Stomach (tissue), 4 donors: ENCODE results near the gene NUP210.

Source experiments
- EP300 ChIP-seq: sonication (generic); formaldehyde crosslinking; IDR thresholded peaks from one replicate; pipeline ENCODE4 v1.6.1; 2017; ENCODE audit warnings: antibody characterized with exemption
- POLR2A ChIP-seq, 4 donors: fragments of 450-650 bp; IDR thresholded peaks; one replicate each; pipeline ENCODE4 v1.6.1; 2016; ENCODE audit warnings: antibody characterized with exemption in 4 of 4, control low read depth in 2 of 4, mild to moderate bottlenecking in 1 of 4, moderate library complexity in 1 of 4
- POLR2AphosphoS5 ChIP-seq, 3 donors: sonication (generic); formaldehyde crosslinking; IDR thresholded peaks; one replicate each; pipeline ENCODE4 v1.6.1; 2016; ENCODE audit warnings: antibody characterized with exemption in 3 of 3
- TF ChIP-seq, protein P1 (sequence below), 7 experiments: fragments of 450-650 bp in 4 of 7; fragments of 200-600 bp in 3 of 7; sonication (generic) in 3 of 7; IDR thresholded peaks; one replicate each; pipeline ENCODE4 v1.5.1; 2016 to 2019; ENCODE audit warnings: antibody characterized with exemption in 7 of 7, control low read depth in 2 of 7, mild to moderate bottlenecking in 1 of 7

DNA sequence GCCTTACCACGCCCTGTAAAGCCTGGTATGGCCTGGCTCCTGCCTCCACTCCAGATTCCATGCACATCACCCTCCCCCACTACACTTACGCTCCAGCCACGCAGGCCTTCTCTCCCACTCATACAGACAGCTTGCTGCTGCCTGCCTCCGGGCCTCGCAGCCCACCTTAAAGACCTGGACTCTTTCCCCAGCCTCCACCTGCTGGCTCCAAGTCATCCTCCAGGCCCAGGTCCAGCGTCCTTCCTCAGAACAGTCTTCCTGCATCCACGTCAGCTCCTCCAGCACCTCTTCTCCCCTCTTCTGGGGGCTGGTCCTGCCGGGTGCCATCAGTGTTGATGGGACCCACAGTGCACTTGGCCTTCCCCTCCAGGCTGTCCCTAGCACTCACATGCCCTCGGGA lies 75.5 kb downstream of the NUP210 start:
- no peak for TF ChIP-seq POLR2A (IDR thresholded peaks at IDR 0.05)
- TF ChIP-seq EP300, result no peak
- TF ChIP-seq, protein P1, sequence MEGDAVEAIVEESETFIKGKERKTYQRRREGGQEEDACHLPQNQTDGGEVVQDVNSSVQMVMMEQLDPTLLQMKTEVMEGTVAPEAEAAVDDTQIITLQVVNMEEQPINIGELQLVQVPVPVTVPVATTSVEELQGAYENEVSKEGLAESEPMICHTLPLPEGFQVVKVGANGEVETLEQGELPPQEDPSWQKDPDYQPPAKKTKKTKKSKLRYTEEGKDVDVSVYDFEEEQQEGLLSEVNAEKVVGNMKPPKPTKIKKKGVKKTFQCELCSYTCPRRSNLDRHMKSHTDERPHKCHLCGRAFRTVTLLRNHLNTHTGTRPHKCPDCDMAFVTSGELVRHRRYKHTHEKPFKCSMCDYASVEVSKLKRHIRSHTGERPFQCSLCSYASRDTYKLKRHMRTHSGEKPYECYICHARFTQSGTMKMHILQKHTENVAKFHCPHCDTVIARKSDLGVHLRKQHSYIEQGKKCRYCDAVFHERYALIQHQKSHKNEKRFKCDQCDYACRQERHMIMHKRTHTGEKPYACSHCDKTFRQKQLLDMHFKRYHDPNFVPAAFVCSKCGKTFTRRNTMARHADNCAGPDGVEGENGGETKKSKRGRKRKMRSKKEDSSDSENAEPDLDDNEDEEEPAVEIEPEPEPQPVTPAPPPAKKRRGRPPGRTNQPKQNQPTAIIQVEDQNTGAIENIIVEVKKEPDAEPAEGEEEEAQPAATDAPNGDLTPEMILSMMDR (IDR thresholded peaks at IDR 0.05), result no peak
- no peak for TF ChIP-seq POLR2AphosphoS5 (IDR thresholded peaks at IDR 0.05)
